Ovary (tissue), 9 donors: Measurements from ENCODE around the gene CACNA1C. TPM values are rescaled to one million over a fixed set of nuclear protein-coding genes. Genes with fewer than 3 reads are reported as not detected.

Experiments used
- DNase-seq, 5 donors: peaks; one replicate each; pipeline ENCODE4 v3.0.0-alpha.2; 2019 to 2020
- H3K27ac ChIP-seq, 2 donors: fragments of 200-600 bp; one replicate each; pipeline versions ENCODE4 v1.5.1 to v1.8.0; 2019 to 2022
- H3K27me3 ChIP-seq: fragments of 200-600 bp; one replicate; pipeline ENCODE4 v1.8.0; 2022
- H3K36me3 ChIP-seq: fragments of 200-600 bp; sonication (generic); one replicate; pipeline ENCODE4 v1.5.1; 2019
- H3K4me1 ChIP-seq: one replicate; pipeline ENCODE4 v1.8.1; 2013; ENCODE audit warnings: mild to moderate bottlenecking, moderate library complexity; ENCODE audit not compliant: insufficient read depth
- H3K4me3 ChIP-seq: fragments of 200-600 bp; sonication (generic); one replicate; pipeline ENCODE4 v1.5.1; 2017
- H3K9me3 ChIP-seq, 2 donors: fragments of 200-600 bp in 1 of 2; sonication (generic) in 1 of 2; one replicate each; pipeline versions ENCODE4 v1.5.1 to v1.8.1; 2013 to 2019; ENCODE audit warnings: mild to moderate bottlenecking in 1 of 2, moderate library complexity in 1 of 2
- CTCF ChIP-seq, 3 donors: fragments of 450-650 bp in 2 of 3; fragments of 200-600 bp in 1 of 3; IDR thresholded peaks; one replicate each; pipeline versions ENCODE4 v1.5.1 to v1.8.0; 2016 to 2022; ENCODE audit warnings: antibody characterized with exemption in 3 of 3, mild to moderate bottlenecking in 1 of 3
- EP300 ChIP-seq: sonication (generic); formaldehyde crosslinking; IDR thresholded peaks from one replicate; pipeline ENCODE4 v1.6.1; 2017; ENCODE audit warnings: antibody characterized with exemption
- POLR2A ChIP-seq: fragments of 450-650 bp; IDR thresholded peaks from one replicate; pipeline ENCODE4 v1.6.1; 2017; ENCODE audit warnings: antibody characterized with exemption, mild to moderate bottlenecking, moderate library complexity
- WGBS, 3 donors: extraction: QIAGEN DNeasy Blood & Tissue Kit in 1 of 3; methylation state at CpG; one replicate each; pipeline versions ENCODE4 v1.1.5 to v1.1.7; 2013 to 2017; 5-methylcytosine and 5-hydroxymethylcytosine counted together
- intact Hi-C, 4 donors: fragments of 100-400 bp; cut with DNase I; formaldehyde crosslinking; loops; one replicate each; pipeline versions ENCODE4 v1.11.0 to v1.15.1; 2022 to 2023
- polyA plus RNA-seq, 2 donors: library from polyadenylated mRNA; stranded (reverse); fragments of 200-250 nt in 1 of 2; fragments of 350-450 nt in 1 of 2; fragmentation: Illumina TruSeq in 1 of 2; extraction: RNeasy Lipid Tissue Mini Kit (QIAGEN cat#74804) in 1 of 2; gene quantifications; one replicate each; pipeline ENCODE4 v1.2.3, GENCODE V29; 2013 to 2014
- total RNA-seq, 7 donors: library from RNA; depleted of rRNA in 2 of 7; stranded (reverse); fragments of >200 nt in 2 of 7; fragmentation: NEBNext Ultra II Directional in 3 of 7; extraction: Animal tissue kit (Norgen Biotek cat#: 25700) in 3 of 7; gene quantifications; one replicate each; pipeline versions ENCODE4 v1.1.0 to v1.2.4, GENCODE V29; 2016 to 2023
- donor health status: DM: no; HTN: no; CAD: no; lungs with moderate emphysema.
- donor health status: DM: no; HTN: no; CAD: no.
- donor health status: Bipolar disorder and iron deficiency.
- donor health status: DM: yes; HTN: yes; CAD: no.
- donor health status: DM: no; HTN: no; CAD: no.
- donor health status: DM: yes; HTN: yes; CAD: no.

Gene CACNA1C
- total and polyA plus RNA-seq, 9 donors: 2.2 to 8.3 (median 3.7) TPM

DNA sequence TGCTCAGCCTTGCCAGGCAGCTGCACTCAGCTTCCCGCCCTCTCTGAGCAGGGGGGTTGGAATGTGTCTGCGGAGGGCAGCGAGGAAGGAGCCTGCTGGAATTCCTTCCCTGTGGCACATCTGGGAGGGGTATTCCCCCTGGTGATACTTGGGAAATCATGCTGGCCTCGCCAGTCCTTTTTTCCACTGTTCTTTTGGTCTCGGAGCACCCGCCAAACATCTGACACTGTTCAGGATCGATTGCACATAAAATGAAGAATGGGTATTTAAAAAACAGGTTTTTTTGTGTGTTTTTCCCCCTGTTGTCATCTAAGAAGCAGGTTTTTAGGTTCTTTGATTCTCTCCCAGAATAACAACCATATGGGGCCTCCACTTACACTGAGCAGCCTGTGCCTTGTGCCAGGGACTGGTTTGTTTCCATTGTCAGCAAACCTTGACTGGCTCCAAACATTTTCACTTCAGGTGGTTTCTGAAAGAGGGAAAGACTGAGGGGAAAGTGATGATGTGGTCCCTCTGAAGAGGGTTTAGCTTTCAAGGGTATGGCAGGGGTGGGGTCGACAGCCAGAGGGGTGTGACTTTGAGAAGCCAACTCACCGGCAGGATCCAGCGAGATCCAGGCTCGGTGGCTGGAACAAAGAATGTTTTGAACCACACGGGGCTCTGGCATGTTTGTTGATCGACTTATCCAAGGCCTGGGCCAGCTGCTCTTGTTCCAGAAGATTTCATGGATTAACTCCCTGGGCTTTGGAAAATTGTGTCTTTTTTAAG lies 215.1 kb downstream of the CACNA1C start:
- Histone ChIP-seq H3K27me3 (no peaks in the 10 kb centered on the region), H3K4me1 (no peaks in the 10 kb centered on the region), H3K9me3 (no peaks in the 10 kb centered on the region), H3K36me3 (no peaks in the 10 kb centered on the region), H3K27ac (no peak overlapping the region), H3K4me3 (no peak overlapping the region)
- intact Hi-C loops: loop anchor here in 1 of 4 donors (5.0 kb wide), 1 partner anchor 216 kb away; the partner anchor contains the start of gene CACNA1C
- DNase-seq: peak in 1 of 5 donors; percentile 4
- no peak for TF ChIP-seq CTCF (IDR thresholded peaks at IDR 0.05)
- no peak for TF ChIP-seq POLR2A
- no peak for TF ChIP-seq EP300
- 49 to 57% (median 51%) methylated on average over 13 of the region's 13 CpGs for WGBS, 3 donors

GRCh38 chr12:2268471-2269286 lies 215.9 kb downstream of the CACNA1C start:
- Histone ChIP-seq H3K4me3 (no peak overlapping the region), H3K9me3 (no peaks in the 10 kb centered on the region), H3K36me3 (no peaks in the 10 kb centered on the region), H3K27me3 (no peaks in the 10 kb centered on the region), H3K4me1 (no peaks in the 10 kb centered on the region), H3K27ac (no peak overlapping the region)
- WGBS, 3 donors: 35 to 55% (median 52%) methylated on average over 18 of the region's 18 CpGs
- no peak for DNase-seq
- intact Hi-C loops: loop anchor here in 1 of 4 donors (5.0 kb wide), 1 partner anchor 216 kb away; the partner anchor contains the start of gene CACNA1C
- TF ChIP-seq CTCF (IDR thresholded peaks at IDR 0.05) (no peak), POLR2A (no peak), EP300 (no peak)

DNA sequence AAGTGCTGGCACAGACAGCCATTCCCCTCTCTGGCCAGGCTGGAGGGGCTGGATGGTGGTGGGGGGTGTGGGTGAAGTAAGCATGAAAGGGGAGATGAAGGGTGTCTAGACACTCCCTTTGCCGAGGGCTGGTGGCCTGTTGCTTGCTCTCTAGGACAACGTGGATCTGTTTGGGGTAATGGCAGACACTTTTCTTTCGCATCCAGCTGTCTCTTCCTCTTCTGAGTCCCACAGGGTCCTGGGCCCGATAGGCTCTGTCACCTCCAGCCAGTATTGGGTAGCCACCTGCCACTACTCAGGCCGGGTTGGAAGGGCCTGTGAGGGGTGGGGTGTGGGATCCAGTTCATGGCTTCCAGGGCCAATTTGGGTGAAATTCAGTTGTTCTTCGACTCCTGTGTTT lies 218.1 kb downstream of the CACNA1C start:
- intact Hi-C loops: loop anchor here in 1 of 4 donors (10.0 kb wide), 1 partner anchor 476 kb away; no protein-coding TSS in a partner anchor
- H3K27ac ChIP-seq: no peak overlapping the region
- no peak for DNase-seq

More for the DNA sequence above, 218.1 kb downstream of the CACNA1C start:
- Histone ChIP-seq H3K4me3 (no peak overlapping the region), H3K36me3 (no peaks in the 10 kb centered on the region), H3K4me1 (peaks cover 1% of the 10 kb centered on the region), H3K27me3 (no peaks in the 10 kb centered on the region), H3K9me3 (no peaks in the 10 kb centered on the region)
- 83 to 90% (median 85%) methylated on average over 6 of the region's 6 CpGs for WGBS, 3 donors
- TF ChIP-seq POLR2A: no peak
- TF ChIP-seq CTCF (IDR thresholded peaks at IDR 0.05): no peak
- no peak for TF ChIP-seq EP300
